ENCODE data around the gene CRYBG3.

DNA sequence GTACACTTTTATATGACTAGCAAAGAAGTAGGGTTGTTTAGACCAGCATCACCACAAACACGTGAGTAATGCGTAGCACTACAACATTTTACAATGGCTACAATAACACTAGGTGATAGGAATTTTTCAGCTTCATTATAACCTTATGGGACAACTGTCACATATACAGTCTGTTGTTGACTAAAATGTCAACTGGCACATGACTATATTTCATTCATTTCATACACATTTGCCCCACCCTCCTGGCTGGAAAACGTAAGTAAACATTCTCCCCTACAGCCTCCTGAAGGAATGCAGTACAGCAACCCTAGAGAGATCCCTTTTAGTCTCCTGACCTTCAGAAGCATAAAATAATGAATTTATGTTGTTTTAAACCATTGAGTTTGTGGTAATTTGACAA lies 134.2 kb downstream of the CRYBG3 start:
- TF ChIP-seq POLR2A (IDR thresholded peaks at IDR 0.05; ENCODE audit: low read depth, low read length) (no peak), POLR2AphosphoS5 (IDR thresholded peaks at IDR 0.05; ENCODE audit: low read depth, low read length) (no peak), POU2F2 (IDR thresholded peaks at IDR 0.05; ENCODE audit: low read depth, low read length) (no peak), TAF1 (IDR thresholded peaks at IDR 0.05; ENCODE audit: low read depth, low read length) (no peak), PAX5 (IDR thresholded peaks at IDR 0.05; ENCODE audit: insufficient read depth, low read length, severe bottlenecking) (no peak)

Data from GM12891 (cell line).